Caco-2 (cell line): Measurements from ENCODE around the gene SLC1A1. TPM values are rescaled to one million over a fixed set of nuclear protein-coding genes. Genes with fewer than 3 reads are reported as not detected.

ENCODE experiments used
- BruUV-seq: library from RNA; stranded (reverse); fragments of 400-500 nt; replicated peaks from 2 replicates; lab custom pipeline; 2021; lab: Mats Ljungman, UMichigan
- CTCF ChIA-PET: fragments of 300-600 bp; sonication (Branson Sonifier 250); formaldehyde crosslinking; loops from one replicate; lab custom pipeline; 2022; ENCODE audit warnings: antibody characterized with exemption; lab: Charles Lee
- POLR2A ChIA-PET: fragments of 300-600 bp; sonication (Branson Sonifier 250); formaldehyde crosslinking; loops from one replicate; lab custom pipeline; 2022; ENCODE audit warnings: antibody characterized with exemption; lab: Charles Lee
- DNase-seq, 2 experiments: peaks; one replicate each; pipeline versions ENCODE4 v3.0.0 to v3.0.0-alpha.2; 2020 to 2022
- H3K27me3 ChIP-seq: replicated peaks from 2 replicates; pipeline ENCODE4 v1.6.0; 2011; ENCODE audit warnings: low read length; ENCODE audit not compliant: control insufficient read depth, insufficient read depth
- H3K36me3 ChIP-seq: 2 replicates; pipeline ENCODE4 v1.5.1; 2011; ENCODE audit warnings: low read length; ENCODE audit not compliant: control insufficient read depth, insufficient read depth
- H3K4me1 ChIP-seq: fragments of 250-450 bp; sonication (Bioruptor Pico); 2 replicates; pipeline ENCODE4 v1.5.1; 2020; ENCODE audit warnings: mild to moderate bottlenecking
- H3K4me3 ChIP-seq: 2 replicates; pipeline ENCODE4 v1.5.1; 2011; ENCODE audit warnings: low read depth, mild to moderate bottlenecking, control low read depth, low read length
- H3K9me3 ChIP-seq: fragments of 250-450 bp; sonication (Bioruptor Pico); 2 replicates; pipeline ENCODE4 v1.5.1; 2020; ENCODE audit warnings: mild to moderate bottlenecking, moderate library complexity
- H3K27ac Mint-ChIP-seq: one replicate; pipeline ENCODE4 v1.8.0; 2022; ENCODE audit warnings: mixed read lengths; ENCODE audit not compliant: unreplicated experiment
- H3K27me3 Mint-ChIP-seq: one replicate; pipeline ENCODE4 v1.8.0; 2022; ENCODE audit warnings: mixed read lengths; ENCODE audit not compliant: insufficient read depth, unreplicated experiment
- H3K36me3 Mint-ChIP-seq: one replicate; pipeline ENCODE4 v1.8.0; 2022; ENCODE audit warnings: mild to moderate bottlenecking, mixed read lengths; ENCODE audit not compliant: insufficient read depth, unreplicated experiment
- H3K4me1 Mint-ChIP-seq: one replicate; pipeline ENCODE4 v1.8.0; 2022; ENCODE audit warnings: low read depth, mixed read lengths; ENCODE audit not compliant: unreplicated experiment
- H3K4me3 Mint-ChIP-seq: one replicate; pipeline ENCODE4 v1.8.0; 2022; ENCODE audit warnings: mild to moderate bottlenecking, moderate library complexity, mixed read lengths; ENCODE audit not compliant: unreplicated experiment
- H3K9me3 Mint-ChIP-seq: one replicate; pipeline ENCODE4 v1.8.0; 2022; ENCODE audit warnings: mixed read lengths; ENCODE audit not compliant: unreplicated experiment
- intact Hi-C: fragments of 100-400 bp; cut with micrococcal nuclease; formaldehyde crosslinking; loops from one replicate; pipeline ENCODE4 v1.10.0; 2022; ENCODE audit not compliant: unreplicated experiment
- total RNA-seq: library from RNA; stranded (reverse); gene quantifications from 2 replicates; pipeline ENCODE4 v1.2.3, GENCODE V29; 2022
- TF ChIP-seq, protein P1 (sequence below), 2 experiments: fragments of 200-600 bp in 1 of 2; IDR thresholded peaks; 1 replicate in 1 of 2; 2 replicates in 1 of 2; pipeline versions ENCODE4 v1.5.1 to v1.8.0; 2011 to 2022; ENCODE audit warnings: antibody characterized with exemption in 1 of 2, control low read depth in 1 of 2, inconsistent platforms in 1 of 2, low read depth in 1 of 2, low read length in 1 of 2, mild to moderate bottlenecking in 1 of 2, moderate library complexity in 1 of 2; ENCODE audit not compliant: insufficient read depth in 1 of 2, severe bottlenecking in 1 of 2, unreplicated experiment in 1 of 2

SLC1A1 gene
- total RNA-seq, 1 experiment from 2014 or later, result 53.1 TPM

GRCh38 chr9:4579001-4579400 lies 88.7 kb downstream of the SLC1A1 start:
- H3K4me3 Mint-ChIP-seq, result no peak overlapping the region

GRCh38 chr9:4581035-4581760 lies 90.9 kb downstream of the SLC1A1 start:
- no peaks in the 10 kb centered on the region for H3K9me3 Mint-ChIP-seq
- Histone ChIP-seq H3K36me3 (no peaks in the 10 kb centered on the region), H3K9me3 (no peaks in the 10 kb centered on the region), H3K4me1 (no peaks in the 10 kb centered on the region), H3K4me3 (no peak overlapping the region), H3K27me3 (no peaks in the 10 kb centered on the region)
- ChIA-PET CTCF (no interaction called here), POLR2A (no interaction called here)
- no peaks in the 10 kb centered on the region for H3K4me1 Mint-ChIP-seq
- peaks cover 33% of the 10 kb centered on the region for H3K36me3 Mint-ChIP-seq
- H3K4me3 Mint-ChIP-seq, result no peak overlapping the region
- BruUV-seq, result no TSS peak
- no peaks in the 10 kb centered on the region for H3K27me3 Mint-ChIP-seq
- TF ChIP-seq, protein P1, sequence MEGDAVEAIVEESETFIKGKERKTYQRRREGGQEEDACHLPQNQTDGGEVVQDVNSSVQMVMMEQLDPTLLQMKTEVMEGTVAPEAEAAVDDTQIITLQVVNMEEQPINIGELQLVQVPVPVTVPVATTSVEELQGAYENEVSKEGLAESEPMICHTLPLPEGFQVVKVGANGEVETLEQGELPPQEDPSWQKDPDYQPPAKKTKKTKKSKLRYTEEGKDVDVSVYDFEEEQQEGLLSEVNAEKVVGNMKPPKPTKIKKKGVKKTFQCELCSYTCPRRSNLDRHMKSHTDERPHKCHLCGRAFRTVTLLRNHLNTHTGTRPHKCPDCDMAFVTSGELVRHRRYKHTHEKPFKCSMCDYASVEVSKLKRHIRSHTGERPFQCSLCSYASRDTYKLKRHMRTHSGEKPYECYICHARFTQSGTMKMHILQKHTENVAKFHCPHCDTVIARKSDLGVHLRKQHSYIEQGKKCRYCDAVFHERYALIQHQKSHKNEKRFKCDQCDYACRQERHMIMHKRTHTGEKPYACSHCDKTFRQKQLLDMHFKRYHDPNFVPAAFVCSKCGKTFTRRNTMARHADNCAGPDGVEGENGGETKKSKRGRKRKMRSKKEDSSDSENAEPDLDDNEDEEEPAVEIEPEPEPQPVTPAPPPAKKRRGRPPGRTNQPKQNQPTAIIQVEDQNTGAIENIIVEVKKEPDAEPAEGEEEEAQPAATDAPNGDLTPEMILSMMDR (IDR thresholded peaks at IDR 0.05; ENCODE audit: insufficient read depth in 1 of 2, low read depth in 1 of 2, low read length in 1 of 2, severe bottlenecking in 1 of 2, unreplicated experiment in 1 of 2), result no peak
- no peak overlapping the region for H3K27ac Mint-ChIP-seq
- intact Hi-C loops, result no loop called here
- no peak for DNase-seq

More at GRCh38 chr9:4579001-4579400, 88.7 kb downstream of the SLC1A1 start:
- DNase-seq, result no peak
- Histone ChIP-seq H3K4me1 (no peaks in the 10 kb centered on the region), H3K9me3 (no peaks in the 10 kb centered on the region), H3K27me3 (no peaks in the 10 kb centered on the region), H3K4me3 (no peak overlapping the region), H3K36me3 (no peaks in the 10 kb centered on the region)
- no peaks in the 10 kb centered on the region for H3K4me1 Mint-ChIP-seq
- H3K9me3 Mint-ChIP-seq, result no peaks in the 10 kb centered on the region
- H3K36me3 Mint-ChIP-seq, result peaks cover 26% of the 10 kb centered on the region
- intact Hi-C loops, result no loop called here
- no peak overlapping the region for H3K27ac Mint-ChIP-seq
- TF ChIP-seq, protein P1 (IDR thresholded peaks at IDR 0.05; ENCODE audit: insufficient read depth in 1 of 2, low read depth in 1 of 2, low read length in 1 of 2, severe bottlenecking in 1 of 2, unreplicated experiment in 1 of 2), result no peak
- H3K27me3 Mint-ChIP-seq, result no peaks in the 10 kb centered on the region
- no TSS peak for BruUV-seq
- ChIA-PET POLR2A (no interaction called here), CTCF (no interaction called here)

DNA sequence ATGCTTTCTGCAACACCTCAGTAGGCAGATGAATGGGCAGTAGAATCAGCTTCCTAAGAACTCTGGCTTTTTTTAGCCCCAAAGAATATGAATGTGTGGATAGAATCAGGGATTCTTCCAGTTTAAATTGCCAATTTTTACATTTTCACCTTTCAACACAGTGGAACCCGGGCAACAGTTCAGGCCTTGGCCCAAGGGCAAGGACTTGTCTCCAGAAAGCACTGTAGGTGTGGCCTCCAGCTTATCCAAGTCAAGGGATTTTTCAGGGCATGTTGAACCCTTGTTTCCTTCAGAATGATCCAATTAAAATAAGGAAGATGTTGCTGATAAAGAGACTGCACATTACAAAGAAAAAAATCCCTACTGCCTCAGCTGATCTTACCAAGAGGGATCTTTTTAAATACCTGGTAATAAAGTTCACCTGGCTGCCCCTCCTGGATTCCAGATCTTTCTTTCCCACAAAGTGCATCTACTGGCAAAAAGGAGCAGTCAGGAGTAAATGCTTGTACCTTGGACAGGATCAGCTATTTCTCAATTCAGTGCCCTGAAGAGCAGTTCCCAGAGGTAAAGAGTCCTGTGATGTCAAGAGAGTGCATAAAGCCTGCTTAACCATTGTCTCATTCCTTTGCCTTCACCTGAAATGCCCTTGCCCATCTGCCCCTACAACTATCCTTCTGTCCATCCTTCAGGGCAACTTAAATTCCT lies 91.7 kb downstream of the SLC1A1 start:
- DNase-seq, result no peak

More for the DNA sequence above, 91.7 kb downstream of the SLC1A1 start:
- TF ChIP-seq, protein P1 (IDR thresholded peaks at IDR 0.05; ENCODE audit: insufficient read depth in 1 of 2, low read depth in 1 of 2, low read length in 1 of 2, severe bottlenecking in 1 of 2, unreplicated experiment in 1 of 2), result no peak
- Histone ChIP-seq H3K4me3 (no peak overlapping the region), H3K27me3 (no peaks in the 10 kb centered on the region), H3K36me3 (no peaks in the 10 kb centered on the region), H3K4me1 (no peaks in the 10 kb centered on the region), H3K9me3 (no peaks in the 10 kb centered on the region)
- no TSS peak for BruUV-seq
- H3K27me3 Mint-ChIP-seq, result no peaks in the 10 kb centered on the region
- no peaks in the 10 kb centered on the region for H3K9me3 Mint-ChIP-seq
- intact Hi-C loops, result no loop called here
- no peak overlapping the region for H3K4me3 Mint-ChIP-seq
- CTCF ChIA-PET, result no interaction called here
- POLR2A ChIA-PET, result no interaction called here
- no peaks in the 10 kb centered on the region for H3K4me1 Mint-ChIP-seq
- H3K27ac Mint-ChIP-seq, result no peak overlapping the region
- H3K36me3 Mint-ChIP-seq, result peaks cover 33% of the 10 kb centered on the region
